Hindlimb muscle (tissue), 1 donor: Measurements from ENCODE around the gene GGT5. TPM values are rescaled to one million over a fixed set of nuclear protein-coding genes. Genes with fewer than 3 reads are reported as not detected.

Source experiments
- DNase-seq: peaks from one replicate; pipeline ENCODE4 v3.0.0-alpha.2; 2013
- polyA plus RNA-seq: library from polyadenylated mRNA; unstranded; fragments of 120-200 nt; gene quantifications from one replicate; pipeline ENCODE4 v1.2.1, GENCODE V29; 2013; ENCODE audit not compliant: insufficient read length

GGT5 gene
- polyA plus RNA-seq, 1 donor, result 13.7 TPM

- no peak for DNase-seq
Observed at GRCh38 chr22:24181996-24182899, 62.6 kb downstream of the GGT5 start.

GRCh38 chr22:24181088-24181995 lies 63.5 kb downstream of the GGT5 start, which contains the start of gene SUSD2:
TSS of gene SUSD2 (plus strand) at chr22:24181487. CDS start at chr22:24181520, 33 bp downstream.
- DNase-seq, result no peak

- no peak for DNase-seq
Observed at GRCh38 chr22:24180316-24181087, 64.4 kb downstream of the GGT5 start.

- no peak for DNase-seq
Observed at GRCh38 chr22:24179478-24180210, 65.2 kb downstream of the GGT5 start.

GRCh38 chr22:24178502-24179440 lies 66.1 kb downstream of the GGT5 start:
- no peak for DNase-seq

- no peak for DNase-seq
Observed at GRCh38 chr22:24178021-24178431, 66.9 kb downstream of the GGT5 start.

GRCh38 chr22:24177456-24177855 lies 67.4 kb downstream of the GGT5 start:
- DNase-seq, result no peak

- no peak for DNase-seq
Observed at GRCh38 chr22:24177045-24177444, 67.8 kb downstream of the GGT5 start.

GRCh38 chr22:24176630-24177029 lies 68.3 kb downstream of the GGT5 start:
- DNase-seq, result no peak

- DNase-seq, result no peak
Observed at GRCh38 chr22:24176040-24176439, 68.8 kb downstream of the GGT5 start.

GRCh38 chr22:24175160-24175808 lies 69.6 kb downstream of the GGT5 start:
- DNase-seq, result peak; percentile 66

GRCh38 chr22:24171822-24172221 lies 73.1 kb downstream of the GGT5 start:
- DNase-seq, result no peak

- DNase-seq, result no peak
Observed at GRCh38 chr22:24170632-24171031, 74.2 kb downstream of the GGT5 start.

- DNase-seq, result no peak
Observed at GRCh38 chr22:24170188-24170587, 74.7 kb downstream of the GGT5 start.

Other genes starting within 250 kb of the GGT5 start
- gene GSTT4, start 239.6 kb downstream of the GGT5 start, polyA plus RNA-seq, result not detected
- gene CABIN1, start 233.8 kb downstream of the GGT5 start, polyA plus RNA-seq, result 37.9 TPM
- gene SUSD2, start 63.6 kb downstream of the GGT5 start, polyA plus RNA-seq, result 0.85 TPM
- 24.1 TPM for gene SPECC1L, start 25.7 kb upstream of the GGT5 start, polyA plus RNA-seq
- 11.2 TPM for gene ADORA2A, start 182.5 kb upstream of the GGT5 start, polyA plus RNA-seq